LHCN-M2 (cell line): ENCODE results near the gene SLC26A1. TPM values are rescaled to one million over a fixed set of nuclear protein-coding genes. Genes with fewer than 3 reads are reported as not detected.

ENCODE experiments used
- DNase-seq: peaks from one replicate; pipeline ENCODE4 v3.0.0-alpha.2; 2012; ENCODE audit warnings: low read depth
- total RNA-seq: library from RNA; depleted of rRNA; stranded (reverse); fragments of >200 nt; gene quantifications from 2 replicates; pipeline ENCODE4 v1.2.3, GENCODE V29; 2014

The SLC26A1 gene
- total RNA-seq, 1 experiment from 2014 or later = not detected

DNA sequence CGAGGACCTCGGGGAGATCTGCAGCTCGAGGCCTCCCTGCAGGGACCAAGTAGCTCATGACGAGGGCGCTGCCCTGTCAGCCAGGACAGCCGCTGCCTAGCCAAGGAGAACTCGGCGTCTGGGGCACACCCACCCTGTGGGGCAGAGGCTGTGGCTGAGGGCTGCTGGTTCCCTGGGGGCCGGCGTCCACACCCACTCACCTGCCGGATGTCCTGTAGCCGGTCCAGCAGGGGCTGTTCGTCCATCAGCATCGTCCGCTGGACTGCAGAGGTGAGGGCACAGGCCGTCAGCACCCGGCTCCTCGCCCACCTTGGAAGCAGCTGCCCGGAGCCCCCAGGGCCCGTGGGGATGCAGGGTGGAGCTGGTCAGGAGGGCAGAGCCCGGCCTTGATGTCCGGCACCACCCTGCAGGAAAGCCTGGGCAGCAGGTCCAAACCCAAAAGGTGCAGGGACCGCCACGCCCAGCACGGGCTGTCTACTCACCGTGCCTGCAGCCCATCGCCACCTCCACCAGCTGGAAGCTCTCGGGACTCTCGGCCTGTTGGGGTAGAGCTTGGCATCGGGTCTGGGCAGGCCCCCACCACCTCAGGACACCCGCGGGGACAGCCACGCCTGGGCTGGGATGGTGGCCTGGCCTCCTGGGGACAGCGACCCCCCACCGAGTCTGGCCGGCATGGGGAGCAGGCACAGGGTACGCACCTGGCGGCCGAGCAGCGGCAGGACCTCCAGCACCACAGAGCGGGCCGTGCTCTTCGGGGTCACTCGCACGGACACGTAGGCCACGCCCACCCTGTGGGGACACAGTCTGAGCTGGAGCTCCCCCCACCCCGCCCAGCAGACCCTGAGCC is 26.7 kb downstream of the SLC26A1 start:
- no peak for DNase-seq

DNA sequence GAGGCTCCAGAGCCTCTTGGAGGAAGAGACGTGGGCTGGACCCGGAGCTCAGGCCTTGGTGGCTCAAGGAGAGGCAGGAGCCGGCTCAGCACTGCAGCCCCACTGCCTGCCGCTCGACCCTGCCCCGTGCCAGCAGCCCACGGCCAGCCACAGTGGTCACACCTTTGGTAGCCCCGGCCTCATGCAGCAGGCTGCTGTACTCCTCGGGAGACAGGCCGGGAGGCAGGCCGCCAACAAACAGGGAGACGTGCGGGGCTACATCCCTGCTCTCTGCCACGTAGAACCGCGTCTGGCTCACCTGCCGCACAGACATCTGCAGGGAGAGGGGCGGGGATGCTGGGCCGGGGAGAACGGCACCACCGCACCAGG is 27.5 kb downstream of the SLC26A1 start:
- DNase-seq = no peak

DNA sequence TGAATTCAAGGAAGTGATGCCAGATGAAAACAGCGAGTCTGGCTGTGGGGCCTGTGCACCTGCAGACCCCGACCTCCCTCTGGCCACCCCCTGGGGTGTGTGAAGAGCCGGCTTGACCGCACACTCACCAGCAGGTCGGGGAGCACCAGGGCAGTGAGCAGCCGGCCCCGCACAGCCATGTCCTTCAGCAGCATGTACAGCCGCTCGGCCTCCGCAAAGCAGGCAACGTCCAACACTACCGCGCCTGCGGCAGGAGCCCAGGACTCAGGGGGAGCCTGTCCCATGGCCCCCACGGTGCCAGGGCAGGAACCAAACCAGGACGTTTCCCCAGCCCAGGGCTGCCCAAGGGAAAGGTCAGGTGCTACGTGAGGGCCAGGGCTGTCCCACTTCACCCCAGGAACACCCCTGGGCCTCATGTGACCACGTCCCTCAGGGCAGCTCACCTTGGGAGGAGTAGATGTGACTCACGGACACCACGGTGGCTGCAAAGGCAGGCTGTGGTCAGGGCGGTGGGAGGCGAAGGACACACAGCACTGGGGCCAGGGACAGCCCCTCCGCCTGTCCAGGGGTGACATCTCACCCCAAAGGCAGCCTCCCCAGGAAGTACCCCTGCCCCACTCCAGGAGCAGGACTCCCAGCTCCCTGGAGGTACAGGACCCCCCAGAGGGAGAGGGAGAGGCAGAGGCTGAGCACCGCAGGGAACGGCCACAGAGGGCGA is 28.0 kb downstream of the SLC26A1 start:
- no peak for DNase-seq

DNA sequence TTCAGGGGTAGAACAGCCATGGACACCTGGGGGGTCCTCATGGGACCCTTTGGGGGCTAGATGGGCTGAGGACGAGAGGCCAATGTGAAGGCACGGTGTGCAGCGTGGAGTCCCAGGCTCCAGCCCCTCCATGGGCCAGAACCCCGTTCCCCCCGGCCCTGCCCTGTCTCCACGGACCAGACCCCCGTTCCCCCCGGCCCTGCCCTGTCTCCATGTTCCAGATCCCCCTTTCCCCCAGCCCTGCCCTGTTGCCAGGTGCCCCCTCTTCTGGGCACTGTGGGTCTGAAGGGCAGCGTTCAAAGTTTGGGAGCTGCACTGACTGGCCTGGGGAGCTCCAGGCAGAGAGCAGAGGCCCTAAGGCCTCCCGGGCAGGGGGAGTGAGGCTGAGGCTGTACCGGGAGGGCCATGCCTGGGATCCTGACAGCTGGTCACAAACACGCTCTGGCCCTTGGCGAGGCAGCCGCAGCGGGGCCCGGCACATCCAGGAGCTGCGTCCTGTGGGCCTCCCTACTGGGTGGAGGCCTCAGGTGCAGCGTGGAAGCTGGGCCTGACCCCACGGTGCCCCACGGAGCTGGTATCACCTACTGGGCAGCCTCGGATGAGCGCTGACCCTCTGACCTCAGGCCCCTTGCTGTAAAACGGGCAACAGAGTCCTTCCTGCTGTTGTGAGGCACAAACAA is 28.7 kb downstream of the SLC26A1 start:
- no peak for DNase-seq

DNA sequence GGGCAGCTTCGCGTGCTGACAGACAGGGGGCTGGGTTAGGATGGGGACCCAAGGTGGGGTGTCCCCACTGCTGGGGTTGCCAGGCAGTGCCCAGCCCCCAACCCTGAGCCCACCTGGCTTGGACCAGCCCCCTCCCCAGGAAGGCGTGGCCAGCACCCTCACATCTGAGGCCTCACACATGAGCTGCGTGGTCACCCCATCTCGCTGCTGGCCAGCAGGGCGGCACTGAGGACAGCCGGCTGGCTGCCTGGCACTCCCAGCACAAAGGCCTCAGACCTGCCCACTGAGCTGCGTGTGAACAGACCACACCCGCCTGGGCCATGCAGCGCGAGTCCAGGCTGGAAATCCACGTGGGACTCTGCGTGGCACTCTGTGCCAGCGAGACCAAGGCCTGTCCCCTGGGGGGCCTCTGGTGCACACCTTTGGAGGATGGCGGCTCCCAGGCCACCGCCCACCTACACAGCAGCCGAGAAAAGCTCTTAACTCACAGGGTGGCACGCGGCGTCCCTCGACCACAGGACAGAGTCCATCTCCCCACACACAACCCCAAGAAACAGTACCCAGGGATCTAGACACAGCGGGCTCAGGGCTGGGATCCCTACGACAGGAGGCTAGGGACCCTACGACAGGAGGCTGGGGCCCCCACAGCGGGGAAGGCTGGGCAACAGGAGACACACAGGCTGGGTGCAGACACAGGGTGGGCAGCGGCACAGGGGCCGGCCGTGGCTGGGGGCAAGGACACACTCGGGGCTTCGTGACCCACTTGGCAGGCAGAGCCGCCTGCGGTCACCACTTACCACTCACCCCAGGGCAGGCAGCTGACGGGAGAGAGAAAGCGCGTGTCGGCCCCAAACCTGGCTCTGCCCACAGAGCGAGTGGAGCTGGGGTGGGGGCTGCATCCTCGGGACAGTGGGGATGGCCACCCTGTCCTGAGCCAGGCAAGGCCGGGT is 29.7 kb downstream of the SLC26A1 start:
- DNase-seq = no peak

DNA sequence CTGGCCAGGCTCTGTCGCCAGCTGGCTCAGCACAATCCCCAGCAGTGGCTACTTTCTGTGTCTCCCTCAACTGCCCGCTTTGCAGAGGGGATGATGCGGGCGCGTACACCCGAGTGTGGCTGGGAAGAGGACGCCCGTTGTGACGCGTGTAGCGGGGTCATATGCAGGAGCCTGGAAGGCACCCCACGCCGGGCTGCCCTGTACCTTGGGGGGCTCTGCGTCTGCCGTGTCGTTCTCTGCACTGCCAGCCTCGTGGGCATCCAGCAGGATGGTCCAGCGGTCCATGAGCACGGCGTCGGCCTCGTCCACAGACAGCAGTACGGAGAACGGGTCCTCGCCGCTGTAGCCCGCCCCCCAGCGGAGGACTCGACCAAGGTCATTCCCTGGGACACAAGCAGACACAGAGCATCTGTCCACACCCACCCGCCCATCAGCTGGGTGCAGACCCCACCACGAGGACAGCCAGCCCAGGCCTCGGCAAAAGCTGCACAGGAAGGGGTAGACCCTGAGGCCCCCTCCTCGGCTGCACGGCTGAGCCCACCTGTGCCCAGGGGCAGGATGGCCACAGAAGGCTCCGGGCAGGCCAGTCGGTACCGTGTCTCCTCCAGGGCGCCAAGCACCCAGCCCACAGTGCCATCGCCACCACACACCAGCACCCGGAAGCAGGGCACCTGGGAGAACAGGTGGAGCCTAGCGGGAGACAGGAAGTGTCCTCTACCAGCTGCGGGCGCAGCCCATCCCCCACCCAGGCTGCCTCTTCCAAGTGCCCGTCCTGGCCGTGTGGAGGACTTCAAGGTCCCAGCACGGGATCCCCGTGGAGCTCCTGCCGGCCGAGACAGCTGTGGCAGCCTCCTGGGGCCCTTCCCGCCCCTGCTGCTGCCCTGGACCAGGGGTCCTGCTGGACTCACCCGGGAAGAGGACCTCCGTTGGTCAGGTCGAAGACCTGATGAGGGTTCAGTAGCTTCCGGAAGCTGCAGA is 30.7 kb downstream of the SLC26A1 start:
- no peak for DNase-seq

DNA sequence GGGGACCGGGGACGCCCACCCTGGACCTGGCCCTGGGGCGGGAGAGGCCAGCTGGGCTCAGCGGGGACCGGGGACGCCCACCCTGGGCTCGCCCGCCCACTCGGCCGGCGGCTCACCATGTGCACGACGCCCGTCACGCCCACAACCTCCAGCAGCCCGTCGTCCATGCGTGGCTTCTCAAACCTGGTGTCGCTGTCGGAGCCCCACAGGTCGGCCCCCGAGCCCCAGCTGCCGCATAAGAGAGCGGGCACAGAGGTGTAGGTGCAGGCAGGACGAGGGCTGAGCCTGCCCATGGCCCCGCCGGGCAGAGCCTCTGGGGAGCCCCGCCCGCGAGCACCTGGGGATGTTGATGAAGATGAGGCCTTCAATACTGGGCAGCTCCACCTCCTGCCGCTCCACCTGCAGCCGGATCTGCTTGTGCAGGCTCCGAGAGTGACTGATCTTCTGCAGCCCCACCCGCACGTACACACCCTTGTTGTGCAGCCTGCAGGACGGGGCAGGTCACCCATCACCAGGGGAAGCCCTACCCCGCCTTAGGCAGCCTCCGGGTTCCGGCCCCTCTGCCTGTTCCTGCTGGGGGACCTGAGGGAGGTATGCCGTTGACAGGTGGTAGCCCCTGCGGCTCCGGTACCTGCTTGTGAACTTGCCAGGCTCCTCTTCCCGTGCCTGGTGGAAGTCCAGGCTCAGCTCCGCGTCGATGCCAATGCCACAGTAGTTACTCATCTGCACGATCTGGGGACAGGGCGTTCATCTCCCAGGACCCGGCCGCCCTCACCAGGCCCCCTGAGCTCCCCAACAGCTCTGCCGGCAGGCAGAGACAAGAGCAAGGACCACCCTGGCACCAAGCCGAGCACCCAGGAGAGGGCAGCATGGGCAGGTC is 31.6 kb downstream of the SLC26A1 start:
- no peak for DNase-seq

DNA sequence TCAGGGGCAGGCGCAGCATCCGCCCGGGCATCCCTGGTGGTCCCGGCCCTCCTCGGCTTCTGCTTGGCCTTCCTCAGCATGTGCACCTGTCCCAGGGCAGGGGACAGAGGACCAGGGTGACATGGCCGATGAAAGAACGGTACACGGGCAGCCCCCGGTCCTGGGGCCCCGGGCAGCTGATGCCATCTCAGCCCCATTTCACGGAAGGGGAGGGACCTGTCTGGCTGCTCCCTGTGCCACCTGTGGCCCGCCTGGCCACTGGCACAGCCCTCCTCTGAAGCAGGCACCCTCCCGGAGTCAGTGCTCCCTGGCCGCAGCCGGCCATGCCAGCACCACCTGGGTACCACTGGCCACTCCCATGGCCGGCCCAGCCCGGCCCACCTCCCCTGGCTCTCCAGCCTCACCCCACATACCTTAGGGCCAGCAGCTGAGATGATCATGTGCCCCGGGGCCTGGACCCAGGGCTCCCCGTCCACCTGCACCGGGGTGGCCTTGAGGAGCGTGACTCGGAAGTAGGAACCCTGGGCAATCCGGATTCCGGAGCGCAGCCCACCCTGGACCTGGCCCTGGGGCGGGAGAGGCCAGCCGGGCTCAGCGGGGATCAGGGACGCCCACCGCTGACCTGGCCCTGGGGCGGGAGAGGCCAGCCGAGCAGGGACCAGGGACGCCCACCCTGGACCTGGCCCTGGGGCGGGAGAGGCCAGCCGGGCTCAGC is 32.4 kb downstream of the SLC26A1 start:
- DNase-seq = no peak

DNA sequence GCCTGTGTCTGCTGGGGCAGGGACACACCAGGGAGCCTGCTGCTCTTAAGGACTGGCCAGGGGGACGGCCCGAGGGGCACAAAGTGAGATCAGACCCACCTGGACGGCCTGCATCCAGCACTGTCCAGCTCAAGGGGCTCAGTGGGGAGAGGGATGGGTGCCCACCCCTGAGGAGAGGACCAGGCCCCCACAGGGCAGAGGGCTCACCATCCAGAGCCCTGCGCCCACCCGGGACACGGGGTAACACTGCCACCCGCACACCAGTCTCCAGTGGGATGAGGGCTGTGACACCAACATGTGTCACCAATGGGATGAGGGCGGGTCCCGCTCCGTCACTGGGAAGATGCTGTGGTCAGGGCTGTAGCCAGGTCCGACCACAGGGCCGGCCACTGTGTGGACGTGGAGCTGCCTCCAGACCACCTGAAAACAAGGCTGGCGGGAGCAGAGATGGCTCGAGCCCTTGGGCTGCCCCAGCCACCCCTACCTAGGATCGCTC is 33.0 kb downstream of the SLC26A1 start:
- DNase-seq = no peak

DNA sequence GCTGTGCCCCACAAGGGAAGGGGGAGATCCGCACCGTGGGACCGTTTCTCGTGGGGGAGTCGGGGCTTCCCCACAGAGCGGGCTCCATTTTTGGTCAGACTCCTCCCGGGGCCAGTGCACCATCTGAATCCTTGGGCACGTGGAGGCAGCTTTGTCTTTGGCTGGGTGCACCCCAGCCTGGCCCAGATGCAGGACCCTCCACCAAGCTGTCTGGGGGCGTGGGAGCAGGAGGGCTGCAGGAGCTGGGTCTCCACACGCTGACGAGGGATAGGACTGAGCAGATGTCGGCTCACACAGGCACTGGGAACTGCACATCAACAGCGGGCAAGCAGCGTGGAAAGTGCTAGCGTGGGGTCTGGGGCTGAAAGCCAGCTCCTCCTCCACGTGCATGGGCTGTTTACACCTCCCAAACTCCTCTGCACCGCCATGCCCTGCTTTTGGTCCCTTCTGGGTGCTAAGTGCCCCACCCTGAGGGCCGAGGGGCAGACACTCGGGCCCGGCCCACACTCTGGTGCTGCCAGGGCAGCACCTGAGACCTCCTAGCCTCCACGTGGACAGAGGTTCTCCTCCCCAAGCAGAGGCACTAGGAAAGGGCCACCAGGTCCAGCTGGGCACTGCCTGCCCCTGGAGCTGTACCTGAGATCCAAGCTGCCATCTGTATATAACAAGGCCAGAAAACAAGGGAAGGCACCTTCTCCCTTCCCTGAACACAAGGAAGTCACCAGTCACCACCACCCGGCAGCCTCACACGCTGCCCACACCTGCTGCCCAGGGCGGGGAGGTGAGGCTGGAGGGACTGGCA is 33.7 kb downstream of the SLC26A1 start:
- no peak for DNase-seq

DNA sequence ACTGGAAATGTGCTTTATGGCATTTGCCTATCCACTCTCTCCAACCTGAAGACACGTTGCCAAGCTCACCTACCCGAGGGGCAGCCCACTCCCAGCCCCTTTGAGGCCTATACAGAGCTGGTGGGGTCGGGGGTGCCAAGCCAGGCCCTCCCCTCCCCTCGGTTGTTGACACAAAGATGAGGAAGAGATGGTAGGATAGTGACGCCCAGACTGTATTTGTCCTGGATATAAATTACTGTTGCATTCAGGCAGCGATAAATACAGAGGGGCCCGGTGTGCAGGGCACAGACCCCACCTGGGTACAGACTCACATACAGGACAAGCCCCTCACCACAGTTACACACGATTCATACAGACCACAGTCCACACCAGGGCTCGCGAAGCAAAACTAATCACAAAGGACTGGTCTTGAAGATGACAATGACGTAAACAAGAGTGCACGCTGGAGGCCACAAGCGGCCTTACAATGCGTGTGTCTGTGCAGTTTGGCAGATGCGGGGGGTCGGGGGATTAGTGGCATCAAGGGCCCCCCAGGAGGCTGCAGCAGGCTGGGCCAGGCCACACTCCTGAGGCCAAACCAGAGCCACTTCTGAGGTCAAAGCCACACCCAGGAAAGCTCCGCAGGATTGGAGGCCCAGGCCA is 34.4 kb downstream of the SLC26A1 start:
- DNase-seq = no peak

DNA sequence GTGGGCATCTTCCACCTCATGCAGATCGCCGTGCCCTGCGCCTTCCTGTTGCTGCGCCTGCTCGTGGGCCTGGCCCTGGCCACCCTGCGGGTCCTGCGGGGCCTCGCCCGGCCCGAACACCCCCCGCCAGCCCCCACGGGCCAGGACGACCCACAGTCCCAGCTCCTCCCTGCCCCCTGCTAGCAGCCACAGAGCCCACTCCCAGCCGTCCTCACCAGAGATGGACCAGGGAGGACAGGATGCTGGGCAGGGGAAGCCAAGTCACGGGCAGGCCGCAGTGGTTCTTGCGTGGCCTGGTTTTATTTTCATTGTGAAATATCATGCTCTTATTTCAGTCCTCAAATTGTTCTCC is 34.9 kb downstream of the SLC26A1 start:
- no peak for DNase-seq

DNA sequence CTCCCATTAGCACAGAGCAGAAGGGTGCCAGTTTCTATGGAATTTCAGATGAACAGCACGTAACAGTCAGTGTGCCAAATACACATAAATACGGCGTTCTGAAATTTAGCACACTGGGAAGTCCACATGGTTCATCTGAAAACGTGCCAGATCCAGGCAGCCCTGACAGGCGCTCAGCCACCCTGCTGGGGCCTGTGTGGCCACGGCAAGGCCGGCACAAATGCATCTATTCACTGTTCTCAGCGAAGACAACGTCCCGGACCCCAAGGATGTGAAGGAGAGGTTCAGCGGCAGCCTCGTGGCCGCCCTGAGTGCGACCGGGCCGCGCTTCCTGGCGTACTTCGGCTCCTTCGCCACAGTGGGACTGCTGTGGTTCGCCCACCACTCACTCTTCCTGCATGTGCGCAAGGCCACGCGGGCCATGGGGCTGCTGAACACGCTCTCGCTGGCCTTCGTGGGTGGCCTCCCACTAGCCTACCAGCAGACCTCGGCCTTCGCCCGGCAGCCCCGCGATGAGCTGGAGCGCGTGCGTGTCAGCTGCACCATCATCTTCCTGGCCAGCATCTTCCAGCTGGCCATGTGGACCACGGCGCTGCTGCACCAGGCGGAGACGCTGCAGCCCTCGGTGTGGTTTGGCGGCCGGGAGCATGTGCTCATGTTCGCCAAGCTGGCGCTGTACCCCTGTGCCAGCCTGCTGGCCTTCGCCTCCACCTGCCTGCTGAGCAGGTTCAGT is 35.5 kb downstream of the SLC26A1 start:
- no peak for DNase-seq

DNA sequence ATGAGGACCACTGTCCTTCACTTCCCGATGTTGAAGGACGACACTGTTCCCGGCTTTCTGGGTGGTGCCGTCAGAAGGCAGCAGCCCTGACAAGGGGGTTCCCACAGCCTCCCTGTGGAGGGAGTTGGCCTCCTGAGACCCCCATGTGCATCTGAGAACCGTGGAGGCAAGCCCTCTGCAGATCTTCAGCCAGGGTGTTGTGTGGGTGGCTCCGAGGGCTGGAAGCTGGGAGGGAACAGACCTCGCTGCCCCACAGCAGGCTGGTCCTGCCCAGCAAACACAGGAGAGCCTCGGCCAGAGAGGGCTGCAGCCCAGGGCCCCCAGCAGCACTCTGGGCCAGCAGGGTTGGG is 36.0 kb downstream of the SLC26A1 start:
- no peak for DNase-seq

DNA sequence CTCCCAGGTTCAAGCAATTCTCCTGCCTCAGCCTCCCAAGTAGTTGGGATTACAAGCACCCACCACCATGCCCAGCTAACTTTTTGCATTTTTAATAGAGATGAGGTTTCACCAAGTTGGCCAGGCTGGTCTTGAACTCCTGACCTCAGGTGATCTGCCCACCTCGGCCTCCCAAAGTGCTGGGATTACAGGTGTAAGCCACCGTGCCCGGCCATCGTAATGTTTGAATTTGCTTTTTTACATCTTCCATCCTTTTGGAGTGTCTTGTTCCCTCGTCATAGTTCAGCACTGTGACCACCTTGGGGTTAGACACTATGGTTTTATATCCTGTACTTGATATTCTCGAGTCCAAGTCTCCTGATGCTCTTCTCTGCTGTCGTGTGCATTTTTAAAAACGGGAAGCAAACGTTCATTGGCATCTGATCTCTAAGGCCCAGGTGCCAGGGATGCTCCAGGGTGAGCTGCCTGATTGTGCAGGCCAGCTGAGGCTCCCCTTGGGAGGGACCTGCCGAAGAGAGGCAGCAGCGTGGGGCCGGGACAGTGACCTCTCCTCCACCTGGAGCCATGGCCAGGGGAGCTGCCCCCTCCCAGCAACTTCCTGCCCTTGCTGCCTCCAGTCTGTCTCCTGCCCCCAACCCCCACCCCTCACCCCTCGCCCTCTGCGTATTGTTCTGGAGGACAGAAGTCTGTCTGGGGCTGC is 36.5 kb downstream of the SLC26A1 start:
- no peak for DNase-seq

DNA sequence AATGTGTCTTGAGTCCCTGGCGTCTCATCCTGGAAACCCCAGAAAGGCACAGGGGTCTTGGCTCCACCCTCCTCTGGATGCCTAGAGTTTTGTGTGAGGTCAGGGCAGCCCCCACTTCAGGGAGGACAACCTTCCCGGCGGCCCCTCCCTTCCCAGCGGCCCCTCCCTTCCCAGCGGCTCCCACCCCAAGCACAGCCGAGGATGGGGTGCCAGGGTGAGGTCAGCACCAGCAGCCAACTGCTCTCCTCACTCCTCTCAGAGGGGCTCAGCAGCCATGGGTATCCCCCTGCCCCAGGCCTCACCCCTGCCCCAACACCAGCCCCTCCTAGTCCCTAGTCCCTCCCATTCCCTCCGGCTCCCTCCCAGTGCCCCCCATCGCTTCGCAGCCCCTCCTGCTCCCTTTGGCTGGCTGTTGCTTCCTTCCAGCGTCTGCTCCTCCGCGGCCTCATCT is 37.2 kb downstream of the SLC26A1 start:
- DNase-seq = no peak
